ENCODE data around the gene FAM131A.

- TF ChIP-seq BHLHE40 (IDR thresholded peaks at IDR 0.05; ENCODE audit: borderline replicate concordance) (no peak), SP1 (IDR thresholded peaks at IDR 0.05) (no peak)
Observed at GRCh38 chr3:184354121-184354728, 16.8 kb downstream of the FAM131A start.
